CD8-positive, alpha-beta memory T cell (primary cell): ENCODE results near the gene LCNL1. TPM values are rescaled to one million over a fixed set of nuclear protein-coding genes. Genes with fewer than 3 reads are reported as not detected.
"Not testable (repeated sequence)": the region's sequence is repeated elsewhere in the genome, so short reads cannot be mapped to it uniquely, and the experiment has no call there.

ENCODE experiments used
- CTCF ChIA-PET: fragments of 350-600 bp; sonication (Branson Sonifier 250); formaldehyde crosslinking; loops from one replicate; lab custom pipeline; 2021; ENCODE audit warnings: antibody characterized with exemption; lab: Charles Lee
- POLR2A ChIA-PET: fragments of 350-600 bp; sonication (Branson Sonifier 250); formaldehyde crosslinking; loops from one replicate; lab custom pipeline; 2021; ENCODE audit warnings: antibody characterized with exemption; lab: Charles Lee
- DNase-seq, 5 donors: peaks; one replicate each; pipeline versions ENCODE4 v3.0.0 to v3.0.0-alpha.2; 2020 to 2022; ENCODE audit warnings: mixed read lengths in 1 of 5
- H3K27ac ChIP-seq: one replicate; pipeline ENCODE4 v1.7.0; 2013; ENCODE audit warnings: low read depth, mild to moderate bottlenecking, low read length, moderate library complexity
- H3K27me3 ChIP-seq: 2 replicates; pipeline ENCODE4 v1.7.0; 2013; ENCODE audit warnings: low read length, mild to moderate bottlenecking; ENCODE audit not compliant: insufficient read depth, poor library complexity, severe bottlenecking
- H3K36me3 ChIP-seq: 2 replicates; pipeline ENCODE4 v1.7.0; 2013; ENCODE audit warnings: mild to moderate bottlenecking, low read length, moderate library complexity; ENCODE audit not compliant: insufficient read depth
- H3K4me1 ChIP-seq: 2 replicates; pipeline ENCODE4 v1.7.0; 2013; ENCODE audit warnings: mild to moderate bottlenecking, low read length, moderate library complexity; ENCODE audit not compliant: insufficient read depth
- H3K4me3 ChIP-seq: 2 replicates; pipeline ENCODE4 v1.7.0; 2013; ENCODE audit warnings: mild to moderate bottlenecking, low read length
- H3K9me3 ChIP-seq: 2 replicates; pipeline ENCODE4 v1.7.0; 2013; ENCODE audit warnings: mild to moderate bottlenecking, low read length
- H3K27ac Mint-ChIP-seq, 8 donors: one replicate each; pipeline ENCODE4 v1.8.0; 2020 to 2021; ENCODE audit warnings: mixed read lengths in 8 of 8, mild to moderate bottlenecking in 6 of 8, inconsistent platforms in 3 of 8, moderate library complexity in 3 of 8
- H3K27me3 Mint-ChIP-seq, 2 donors: one replicate each; pipeline ENCODE4 v1.8.0; 2020 to 2021; ENCODE audit warnings: mixed read lengths in 2 of 2, mild to moderate bottlenecking in 1 of 2, moderate library complexity in 1 of 2
- H3K36me3 Mint-ChIP-seq, 3 donors: one replicate each; pipeline ENCODE4 v1.8.0; 2020 to 2021; ENCODE audit warnings: mixed read lengths in 3 of 3, inconsistent platforms in 1 of 3, mild to moderate bottlenecking in 1 of 3
- H3K4me1 Mint-ChIP-seq, 3 donors: one replicate each; pipeline ENCODE4 v1.8.0; 2020 to 2021; ENCODE audit warnings: mixed read lengths in 3 of 3, inconsistent platforms in 1 of 3, mild to moderate bottlenecking in 1 of 3
- H3K4me3 Mint-ChIP-seq, 7 donors: one replicate each; pipeline ENCODE4 v1.8.0; 2020 to 2021; ENCODE audit warnings: mixed read lengths in 7 of 7, mild to moderate bottlenecking in 6 of 7, moderate library complexity in 4 of 7, inconsistent platforms in 2 of 7
- H3K9me3 Mint-ChIP-seq, 5 donors: one replicate each; pipeline ENCODE4 v1.8.0; 2020 to 2022; ENCODE audit warnings: mixed read lengths in 5 of 5, mild to moderate bottlenecking in 3 of 5, moderate library complexity in 2 of 5, inconsistent platforms in 1 of 5
- polyA plus RNA-seq: library from polyadenylated mRNA; unstranded; fragments of 300-500 nt; fragmentation: Illumina TruSeq; gene quantifications from one replicate; pipeline ENCODE4 v1.2.3, GENCODE V29; 2021
- total RNA-seq, 2 experiments: library from RNA; stranded (reverse); gene quantifications; one replicate each; pipeline ENCODE4 v1.2.3, GENCODE V29; 2021

Gene LCNL1
- total and polyA plus RNA-seq, 3 experiments from 2014 or later = 0.16 to 0.22 (median 0.20) TPM

DNA sequence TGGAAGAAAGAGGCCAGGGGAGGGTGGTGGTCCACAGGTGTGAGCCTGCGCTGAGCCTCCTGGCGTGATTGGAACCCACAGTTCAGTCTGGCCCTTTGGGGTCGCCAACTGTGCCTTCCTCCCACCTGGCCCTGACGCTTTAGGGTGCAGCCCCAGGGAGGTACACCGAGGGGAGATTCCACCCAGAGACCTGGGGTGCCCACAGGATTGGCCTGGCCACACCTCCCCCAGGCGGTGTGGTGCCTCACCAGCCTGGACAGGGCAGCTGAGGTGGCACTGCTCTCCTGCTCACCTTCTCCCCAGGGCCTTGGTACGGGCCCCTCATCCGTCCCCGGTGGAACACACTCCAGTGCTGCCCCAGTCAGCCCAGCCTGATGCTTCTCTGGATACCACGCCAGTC is 14.6 kb downstream of the LCNL1 start:
- Mint-ChIP-seq H3K4me3 (peak overlapping the region; percentile 77 to 94 (median 85)), H3K27ac (peak overlapping the region; percentile 94 to 99 (median 96)), H3K4me1 (peaks cover 44 to 70% (median 44%) of the 10 kb centered on the region in 3 donors), H3K9me3 (no peaks in the 10 kb centered on the region), H3K36me3 (peaks cover 0 to 17% (median 0%) of the 10 kb centered on the region in 3 donors), H3K27me3 (no peaks in the 10 kb centered on the region)
- Histone ChIP-seq H3K27ac (peak overlapping the region; percentile 62), H3K27me3 (no peaks in the 10 kb centered on the region), H3K9me3 (no peaks in the 10 kb centered on the region), H3K4me1 (peaks cover 58% of the 10 kb centered on the region), H3K4me3 (peak overlapping the region; percentile 51), H3K36me3 (no peaks in the 10 kb centered on the region)
- POLR2A ChIA-PET = interaction anchor here (0.8 to 1.0 kb wide), 3 partner anchors 12 to 49 kb away, joined by 3 to 5 read pairs (median 4); no protein-coding TSS in a partner anchor
- peak in 2 of 5 donors; percentile 27 to 31 for DNase-seq
- CTCF ChIA-PET = interaction anchor here (1.1 to 6.7 kb wide), 5 partner anchors 12 to 153 kb away, joined by 3 to 72 read pairs (median 5); partner anchors contain the start of genes ABCA2 and FUT7

DNA sequence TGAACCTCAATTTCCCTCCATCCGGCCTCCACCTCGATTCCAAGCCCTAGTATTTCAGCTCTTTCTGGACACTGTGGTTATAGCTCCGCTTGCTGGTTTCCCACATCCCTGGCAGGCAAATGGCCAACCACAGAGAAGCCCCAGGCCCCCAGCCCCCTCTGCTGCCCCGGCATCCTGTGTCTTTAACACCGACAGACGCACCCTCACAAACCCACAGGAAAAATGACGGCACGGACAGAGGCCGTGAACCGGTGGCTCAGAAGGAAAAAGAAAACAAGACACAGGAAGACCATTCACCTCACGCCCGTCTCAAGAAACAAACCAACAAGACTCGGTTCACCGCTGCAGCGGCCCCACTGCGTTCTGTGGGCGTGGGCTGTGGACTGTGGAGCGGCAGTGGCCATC is 15.0 kb downstream of the LCNL1 start:
- peaks cover 58% of the 10 kb centered on the region for H3K4me1 ChIP-seq
- peak overlapping the region; percentile 62 for H3K27ac ChIP-seq
- H3K27me3 ChIP-seq = no peaks in the 10 kb centered on the region
- H3K36me3 ChIP-seq = no peaks in the 10 kb centered on the region
- peak in 3 of 5 donors; percentile 41 to 67 (median 66) for DNase-seq
- Mint-ChIP-seq H3K4me3 (peak overlapping the region; percentile 77 to 94 (median 85)), H3K9me3 (no peaks in the 10 kb centered on the region), H3K4me1 (peaks cover 44 to 66% (median 44%) of the 10 kb centered on the region in 3 donors), H3K36me3 (peaks cover 0 to 13% (median 0%) of the 10 kb centered on the region in 3 donors), H3K27ac (peak overlapping the region; percentile 94 to 99 (median 96)), H3K27me3 (no peaks in the 10 kb centered on the region)
- no peaks in the 10 kb centered on the region for H3K9me3 ChIP-seq
- H3K4me3 ChIP-seq = no peak overlapping the region
- ChIA-PET POLR2A (interaction anchor here (0.7 to 1.0 kb wide), 2 partner anchors 20 to 59 kb away, joined by 4 to 5 read pairs; no protein-coding TSS in a partner anchor), CTCF (interaction anchor here (1.1 to 6.7 kb wide), 3 partner anchors 31 to 154 kb away, joined by 3 to 72 read pairs (median 6); partner anchors contain the start of genes ABCA2 and FUT7)

DNA sequence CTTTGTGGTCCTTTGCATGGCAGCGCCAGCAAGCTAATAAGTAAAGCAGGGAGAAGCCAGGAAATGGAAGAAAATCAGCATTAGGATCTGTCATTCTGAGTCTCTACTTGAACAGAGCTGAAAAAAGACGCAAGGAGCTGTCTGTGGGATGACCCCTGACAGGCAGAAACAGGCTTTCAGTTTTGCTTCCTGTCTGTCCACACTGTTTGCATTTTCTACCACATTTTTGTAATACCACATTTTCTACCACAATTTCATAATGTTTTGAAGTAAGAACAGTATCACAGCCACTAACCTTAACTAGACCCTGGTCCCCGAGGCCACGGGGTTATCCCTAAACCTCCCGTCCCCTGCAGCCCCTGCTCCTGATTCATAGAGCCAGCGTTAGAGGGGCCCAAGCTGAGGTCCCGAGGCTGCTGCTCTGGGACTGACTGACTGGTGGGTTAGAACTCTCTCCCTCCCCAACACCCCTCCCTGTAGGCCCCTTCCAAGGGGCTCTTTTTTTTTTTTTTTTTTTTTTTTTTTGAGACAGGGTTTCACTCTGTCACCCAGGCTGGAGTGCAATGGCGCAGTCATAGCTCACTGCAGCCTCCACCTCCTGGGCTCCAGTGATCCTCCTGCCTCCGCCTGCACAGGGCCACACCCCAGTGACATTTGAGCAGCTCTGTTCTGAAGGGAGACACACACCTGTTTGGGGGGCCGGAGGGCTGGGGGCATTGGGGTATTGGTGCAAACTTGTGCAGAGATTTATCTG is 17.6 kb downstream of the LCNL1 start:
- peak in 2 of 5 donors; percentile 29 to 61 for DNase-seq
- H3K4me1 ChIP-seq = peaks cover 46% of the 10 kb centered on the region
- H3K4me3 ChIP-seq = no peak overlapping the region
- Mint-ChIP-seq H3K4me3 (peak overlapping the region; percentile 62 to 93 (median 79)), H3K27ac (peak overlapping the region; percentile 84 to 96 (median 91)), H3K4me1 (peaks cover 38 to 60% (median 40%) of the 10 kb centered on the region in 3 donors), H3K36me3 (peaks cover 0 to 3% (median 0%) of the 10 kb centered on the region in 3 donors), H3K9me3 (no peaks in the 10 kb centered on the region), H3K27me3 (no peaks in the 10 kb centered on the region)
- no peaks in the 10 kb centered on the region for H3K9me3 ChIP-seq
- no peaks in the 10 kb centered on the region for H3K36me3 ChIP-seq
- ChIA-PET CTCF (interaction anchor here (0.7 to 4.0 kb wide), 9 partner anchors 7 to 201 kb away, joined by 3 to 26 read pairs (median 6); partner anchors contain the start of genes FUT7 and PAXX), POLR2A (interaction anchor here (0.6 to 1.5 kb wide), 11 partner anchors 8 to 158 kb away, joined by 3 to 15 read pairs (median 4); partner anchors contain the start of genes AJM1, MAN1B1, PAXX and SAPCD2)
- H3K27me3 ChIP-seq = no peaks in the 10 kb centered on the region
- H3K27ac ChIP-seq = peak overlapping the region; percentile 43

- H3K4me3 Mint-ChIP-seq = no peak overlapping the region
- Histone ChIP-seq H3K27me3 (no peaks in the 10 kb centered on the region), H3K4me1 (peaks cover 32% of the 10 kb centered on the region), H3K36me3 (no peaks in the 10 kb centered on the region), H3K27ac (no peak overlapping the region), H3K4me3 (no peak overlapping the region), H3K9me3 (no peaks in the 10 kb centered on the region)
- peaks cover 35 to 55% (median 44%) of the 10 kb centered on the region in 3 donors for H3K4me1 Mint-ChIP-seq
- POLR2A ChIA-PET = interaction anchor here (0.6 kb wide), 1 partner anchor 194 kb away, joined by 3 read pairs; no protein-coding TSS in a partner anchor
- no peaks in the 10 kb centered on the region for H3K27me3 Mint-ChIP-seq
- DNase-seq = no peak
- H3K27ac Mint-ChIP-seq = no peak overlapping the region
- H3K9me3 Mint-ChIP-seq = no peaks in the 10 kb centered on the region
- no peaks in the 10 kb centered on the region for H3K36me3 Mint-ChIP-seq
- CTCF ChIA-PET = interaction anchor here (2.4 to 4.0 kb wide), 5 partner anchors 9 to 54 kb away, joined by 5 to 26 read pairs (median 18); partner anchors contain the start of genes FUT7 and PAXX
Observed at GRCh38 chr9:137001857-137002645, 19.3 kb downstream of the LCNL1 start.

DNA sequence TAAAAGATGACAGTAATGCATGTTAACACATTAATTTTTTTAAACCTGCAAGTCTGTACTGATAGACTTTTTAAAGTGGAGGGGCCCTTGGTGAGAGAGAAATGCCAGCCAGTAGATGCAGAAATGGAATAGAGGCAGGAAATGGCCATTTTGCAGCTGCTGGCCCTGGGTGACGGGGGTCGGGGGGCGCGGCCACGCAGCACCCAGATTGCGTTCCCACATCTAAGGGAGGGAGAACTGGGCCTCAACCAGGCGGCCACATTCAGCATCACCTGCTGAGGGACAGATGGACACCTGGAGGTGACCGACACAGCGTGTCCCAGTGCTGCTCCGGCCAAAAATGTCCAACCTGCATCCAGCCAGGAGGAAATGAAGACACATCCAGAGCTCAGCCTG is 19.9 kb downstream of the LCNL1 start:
- Histone ChIP-seq H3K27me3 (no peaks in the 10 kb centered on the region), H3K36me3 (no peaks in the 10 kb centered on the region), H3K4me3 (no peak overlapping the region), H3K27ac (no peak overlapping the region), H3K4me1 (peaks cover 26% of the 10 kb centered on the region), H3K9me3 (no peaks in the 10 kb centered on the region)
- Mint-ChIP-seq H3K27me3 (no peaks in the 10 kb centered on the region), H3K27ac (no peak overlapping the region), H3K36me3 (no peaks in the 10 kb centered on the region), H3K9me3 (no peaks in the 10 kb centered on the region), H3K4me3 (no peak overlapping the region), H3K4me1 (peaks cover 31 to 50% (median 41%) of the 10 kb centered on the region in 3 donors)
- no peak for DNase-seq
- CTCF ChIA-PET = interaction anchor here (2.4 to 4.0 kb wide), 6 partner anchors 10 to 55 kb away, joined by 5 to 26 read pairs (median 16); partner anchors contain the start of genes ABCA2, FUT7 and PAXX
- POLR2A ChIA-PET = no interaction called here

DNA sequence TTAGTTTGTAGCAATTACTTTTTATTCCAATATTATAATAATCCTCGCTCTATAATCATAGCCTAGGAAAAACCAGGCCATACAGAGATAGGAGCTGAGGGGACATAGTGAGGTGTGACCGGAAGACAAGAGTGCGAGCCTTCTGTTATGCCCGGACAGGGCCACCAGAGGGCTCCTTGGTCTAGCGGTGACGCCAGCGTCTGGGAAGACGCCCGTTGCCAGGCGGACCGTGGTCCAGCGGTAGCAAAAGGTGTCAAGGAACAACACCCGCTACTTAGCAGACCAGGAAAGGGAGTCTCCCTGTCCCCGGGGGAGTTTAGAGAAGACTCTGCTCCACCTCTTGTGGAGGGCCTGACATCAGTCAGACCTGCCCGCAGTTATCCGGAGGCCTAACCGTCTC is 21.5 kb downstream of the LCNL1 start:
- H3K36me3 Mint-ChIP-seq, POLR2A ChIA-PET, H3K9me3 Mint-ChIP-seq, H3K27me3 Mint-ChIP-seq, H3K9me3 ChIP-seq, H3K27me3 ChIP-seq, H3K36me3 ChIP-seq, H3K27ac ChIP-seq, H3K4me3 Mint-ChIP-seq, DNase-seq, H3K4me3 ChIP-seq: not testable (repeated sequence)
- H3K4me1 ChIP-seq = peaks cover 11% of the 10 kb centered on the region
- CTCF ChIA-PET = interaction anchor here (1.5 to 3.2 kb wide), 4 partner anchors 8 to 56 kb away, joined by 4 to 25 read pairs (median 9); partner anchors contain the start of genes ABCA2 and CLIC3
- Mint-ChIP-seq H3K4me1 (peaks cover 19 to 33% (median 28%) of the 10 kb centered on the region in 3 donors), H3K27ac (peak overlapping the region in 1 of 8 donors; percentile 44)
